OCI-LY7 (cell line): ENCODE results near the gene ATPAF2. TPM values are rescaled to one million over a fixed set of nuclear protein-coding genes. Genes with fewer than 3 reads are reported as not detected.
A peak's percentile ranks its signal among the peaks of the same experiment; 100 is the strongest.

Experiments
- Bru-seq: library from RNA; stranded (reverse); fragments of 400-500 nt; gene quantifications from one replicate; lab custom pipeline; 2021; lab: Mats Ljungman, UMichigan
- BruChase-seq, 2 experiments: library from RNA; stranded (reverse); fragments of 400-500 nt; gene quantifications; one replicate each; lab custom pipeline; 2021; lab: Mats Ljungman, UMichigan
- BruUV-seq: library from RNA; stranded (reverse); fragments of 400-500 nt; replicated peaks from 2 replicates; lab custom pipeline; 2021; lab: Mats Ljungman, UMichigan
- CTCF ChIA-PET: fragments of 300-600 bp; sonication (Branson Sonifier 250); formaldehyde crosslinking; loops from one replicate; lab custom pipeline; 2022; ENCODE audit warnings: antibody characterized with exemption; ENCODE audit not compliant: unreplicated experiment; lab: Charles Lee
- POLR2A ChIA-PET: fragments of 300-600 bp; sonication (Branson Sonifier 250); formaldehyde crosslinking; loops from one replicate; lab custom pipeline; 2022; ENCODE audit warnings: antibody characterized with exemption; lab: Charles Lee
- DNase-seq: peaks from one replicate; pipeline ENCODE4 v3.0.0-alpha.2; 2015; ENCODE audit warnings: low spot score
- H2AFZ ChIP-seq: fragments of 200-600 bp; sonication (generic), shearing (Covaris generic); 2 replicates; pipeline ENCODE4 v1.6.1; 2014; ENCODE audit warnings: mild to moderate bottlenecking, antibody characterized with exemption, low read length, moderate library complexity
- H3K27ac ChIP-seq: fragments of 200-600 bp; sonication (generic); 2 replicates; pipeline ENCODE4 v1.5.1; 2014; ENCODE audit warnings: mixed run types, low read depth, mild to moderate bottlenecking, moderate library complexity, low read length, inconsistent platforms; ENCODE audit not compliant: poor library complexity, severe bottlenecking
- H3K36me3 ChIP-seq: fragments of 200-600 bp; sonication (generic); 2 replicates; pipeline ENCODE4 v1.6.1; 2014; ENCODE audit warnings: mild to moderate bottlenecking, antibody characterized with exemption, low read length, moderate library complexity, mixed read lengths; ENCODE audit not compliant: insufficient read depth
- H3K4me1 ChIP-seq: fragments of 200-600 bp; sonication (generic); 2 replicates; pipeline ENCODE4 v1.5.1; 2014; ENCODE audit warnings: mild to moderate bottlenecking, low read length; ENCODE audit not compliant: insufficient read depth, poor library complexity, severe bottlenecking
- H3K4me2 ChIP-seq: fragments of 200-600 bp; sonication (generic); 2 replicates; pipeline ENCODE4 v1.6.1; 2014; ENCODE audit warnings: mild to moderate bottlenecking, low read length
- H3K4me3 ChIP-seq: fragments of 200-600 bp; sonication (generic); 2 replicates; pipeline ENCODE4 v1.5.1; 2014; ENCODE audit warnings: mild to moderate bottlenecking, low read depth, low read length; ENCODE audit not compliant: poor library complexity, severe bottlenecking
- H3K79me2 ChIP-seq: fragments of 200-600 bp; sonication (generic); 2 replicates; pipeline ENCODE4 v1.6.1; 2016; ENCODE audit warnings: low read depth, mild to moderate bottlenecking, low read length, moderate library complexity, mixed read lengths; ENCODE audit not compliant: insufficient read depth
- H3K9me2 ChIP-seq: fragments of 200-600 bp; sonication (generic); 2 replicates; pipeline ENCODE4 v1.6.1; 2016; ENCODE audit warnings: mild to moderate bottlenecking, low read length, mixed read lengths; ENCODE audit not compliant: insufficient read depth
- H3K9me3 ChIP-seq: fragments of 200-600 bp; sonication (generic); 2 replicates; pipeline ENCODE4 v1.6.1; 2014; ENCODE audit warnings: mild to moderate bottlenecking, mixed run types, low read length, mixed read lengths
- H4K20me1 ChIP-seq: fragments of 200-600 bp; sonication (generic); 2 replicates; pipeline ENCODE4 v1.6.1; 2014; ENCODE audit warnings: mild to moderate bottlenecking, antibody characterized with exemption, low read length, moderate library complexity, mixed read lengths; ENCODE audit not compliant: insufficient read depth
- CTCF ChIP-seq: fragments of 200-600 bp; sonication (generic); conservative IDR thresholded peaks from 2 replicates; pipeline ENCODE4 v1.5.1; 2014; ENCODE audit warnings: mild to moderate bottlenecking, antibody characterized with exemption, low read length, moderate library complexity, mixed read lengths
- EZH2phosphoT487 ChIP-seq: fragments of 200-600 bp; sonication (generic); IDR thresholded peaks from 2 replicates; pipeline ENCODE4 v1.6.1; 2018; ENCODE audit warnings: low read depth, borderline replicate concordance, mild to moderate bottlenecking, mixed run types, antibody characterized with exemption, low read length, moderate library complexity, mixed read lengths
- intact Hi-C: fragments of 100-400 bp; cut with micrococcal nuclease; formaldehyde crosslinking; loops from one replicate; pipeline ENCODE4 v1.10.0; 2022; ENCODE audit not compliant: unreplicated experiment
- long read RNA-seq: library from polyadenylated mRNA; stranded (forward); transcript quantifications from one replicate; pipeline ENCODE4 v2.0.0, GENCODE V29; 2022
- total RNA-seq, 2 experiments: library from RNA; depleted of rRNA in 1 of 2; stranded (reverse); fragments of >200 nt in 1 of 2; shearing (Covaris generic) in 1 of 2; gene quantifications; 2 replicates each; pipeline ENCODE4 v1.2.3, GENCODE V29; 2014 to 2022

ATPAF2 gene
- total RNA-seq (2014; rRNA removed; shearing (Covaris generic)) (34.8 and 56.2 TPM in 2 replicates), total RNA-seq (2022) (42.9 and 45.2 TPM in 2 replicates), Bru-seq, nascent RNA (percentile 67 among the genes with signal in this experiment), BruChase-seq, experiment 1, labeled RNA remaining after a 6-hour chase (percentile 72 among the genes with signal in this experiment), BruChase-seq, experiment 2, labeled RNA remaining after a 2-hour chase (percentile 77 among the genes with signal in this experiment)
- long read RNA-seq, transcript ATPAF2-206 (8 exons, 1,564 nt): major isoform, 53 of 78 reads
- long read RNA-seq, partial matches to known transcripts: 1 of 78 reads
- long read RNA-seq, other reads (novel, unspliced or antisense): 23 of 78 reads

GRCh38 chr17:18038861-18039534, at the start of gene ATPAF2, which contains the start of gene GID4:
TSS of gene ATPAF2 (minus strand) at chr17:18039168. CDS start at chr17:18039013, 155 bp downstream.
TSS of gene GID4 (plus strand) at chr17:18039408. CDS start at chr17:18039465, 57 bp downstream.
- POLR2A ChIA-PET: no interaction called here
- H2AFZ ChIP-seq: peak within 1 kb of the TSS; percentile 69; the same call in 1 of the 2 replicates

GRCh38 chr17:18087610-18088491, 48.9 kb upstream of the ATPAF2 start, which contains the start of gene DRG2:
TSS of gene DRG2 (plus strand) at chr17:18087948. CDS start at chr17:18088024, 76 bp downstream.
- H3K27ac ChIP-seq: peak within 1 kb of the TSS; percentile 26
- peak within 1 kb of the TSS; percentile 93 for H3K4me2 ChIP-seq
- DNase-seq: peak; percentile 91
- H3K9me3 ChIP-seq: no peaks in the 10 kb centered on the region
- peak within 1 kb of the TSS; percentile 88 for H3K4me3 ChIP-seq
- TSS peak; percentile 65 for BruUV-seq
- peaks cover 23% of the 10 kb centered on the region for H3K79me2 ChIP-seq
- peaks cover 18% of the 10 kb centered on the region; the same call in 1 of the 2 replicates for H3K36me3 ChIP-seq
- intact Hi-C loops: no loop called here
- H3K4me1 ChIP-seq: peaks cover 13% of the 10 kb centered on the region
- H3K9me2 ChIP-seq: no peaks in the 10 kb centered on the region
- H4K20me1 ChIP-seq: no peaks in the 10 kb centered on the region
- CTCF ChIA-PET: no interaction called here
- H2AFZ ChIP-seq: peak within 1 kb of the TSS; percentile 100
- no peak for TF ChIP-seq CTCF
- no peak for TF ChIP-seq EZH2phosphoT487
- POLR2A ChIA-PET: interaction anchor here (0.9 kb wide), 1 partner anchor 18 kb away, joined by 4 read pairs; no protein-coding TSS in a partner anchor

More at GRCh38 chr17:18038861-18039534, at the start of gene ATPAF2, which contains the start of gene GID4:
- BruUV-seq: no TSS peak
- no peak for TF ChIP-seq EZH2phosphoT487
- TF ChIP-seq CTCF: peak; percentile 28; the same call in 1 of the 2 replicates
- Histone ChIP-seq H3K9me2 (no peaks in the 10 kb centered on the region), H3K79me2 (peaks cover 58% of the 10 kb centered on the region; the same call in 1 of the 2 replicates), H3K4me2 (peak within 1 kb of the TSS; percentile 96), H3K4me3 (peak within 1 kb of the TSS; percentile 82), H3K27ac (peak within 1 kb of the TSS; percentile 49), H3K36me3 (no peaks in the 10 kb centered on the region; the same call in 1 of the 2 replicates), H3K9me3 (no peaks in the 10 kb centered on the region), H4K20me1 (peaks cover 1% of the 10 kb centered on the region; the same call in 1 of the 2 replicates), H3K4me1 (peaks cover 41% of the 10 kb centered on the region)
- DNase-seq: peak; percentile 100
- CTCF ChIA-PET: no interaction called here
- intact Hi-C loops: loop anchor here (2.0 to 5.0 kb wide), 2 partner anchors 66 to 217 kb away; partner anchors contain the start of genes DRC3 and TOM1L2
